ENCODE measurements around the gene FRMD8.

GRCh38 chr11:65362320-65362931, 24.0 kb upstream of the FRMD8 start:
- TF ChIP-seq CTCF (conservative IDR thresholded peaks at IDR 0.05; ENCODE audit: low read depth, low read length) (no peak), RCOR1 (IDR thresholded peaks at IDR 0.05; ENCODE audit: insufficient replicate concordance, low read length) (no peak), POLR2A (IDR thresholded peaks at IDR 0.05; ENCODE audit: low read depth, low read length) (no peak), MAZ (IDR thresholded peaks at IDR 0.05; ENCODE audit: borderline replicate concordance, low read depth, low read length) (no peak), USF2 (IDR thresholded peaks at IDR 0.05; ENCODE audit: low read depth, low read length) (no peak), CEBPB (IDR thresholded peaks at IDR 0.05; ENCODE audit: low read depth, low read length) (no peak), RFX5 (IDR thresholded peaks at IDR 0.05; ENCODE audit: low read depth, low read length) (no peak), SMC3 (IDR thresholded peaks at IDR 0.05; ENCODE audit: low read depth, low read length) (no peak), ELK1 (IDR thresholded peaks at IDR 0.05; ENCODE audit: borderline replicate concordance, low read depth, low read length) (no peak)

All from IMR-90 (cell line).